ENCODE data around the gene MPND.

DNA sequence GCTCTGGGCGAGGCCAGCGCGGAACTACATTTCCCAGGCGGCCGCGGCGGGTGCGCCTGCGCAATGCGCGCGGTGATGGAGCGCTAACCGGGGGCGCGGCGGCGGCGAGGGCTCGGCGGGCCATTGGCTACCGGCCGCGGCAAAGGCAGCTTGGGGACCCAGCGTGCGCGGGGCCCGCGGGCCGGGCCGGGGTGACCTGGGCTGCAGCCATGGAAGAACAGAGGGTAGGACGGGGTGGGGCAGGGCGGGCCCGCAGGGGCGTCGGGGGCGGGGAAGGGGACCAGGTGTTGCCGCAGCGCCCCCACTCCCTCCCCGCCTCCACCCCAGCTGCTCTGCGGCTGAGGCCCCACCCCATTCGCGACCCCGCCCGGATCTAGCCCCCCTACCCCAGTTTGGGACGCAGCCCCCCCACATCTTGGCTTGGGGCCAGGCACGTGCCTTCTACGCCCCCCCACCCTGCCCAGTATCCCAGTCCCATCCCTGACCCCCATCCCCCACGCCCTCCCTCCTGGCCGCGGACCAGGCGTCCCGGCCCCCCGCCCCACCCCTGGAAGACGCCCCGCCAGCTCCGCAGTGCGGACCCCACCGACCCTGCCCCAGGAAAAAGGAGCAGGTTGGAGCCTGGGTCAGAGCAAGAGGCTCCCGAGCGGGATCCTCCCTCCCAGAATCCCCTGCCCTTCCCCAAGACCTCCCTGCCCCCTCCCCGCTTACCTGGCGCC, 38.7 kb upstream of the MPND start, which contains the start of gene FSD1:
- TF ChIP-seq ZNF274 (IDR thresholded peaks at IDR 0.05; ENCODE audit: low read depth, low read length) = no peak
- no peak for TF ChIP-seq YY1 (IDR thresholded peaks at IDR 0.05; ENCODE audit: insufficient read depth, insufficient read length)
- TF ChIP-seq SUZ12 (IDR thresholded peaks at IDR 0.05; ENCODE audit: extremely low read depth, insufficient read depth, insufficient read length) = no peak

Measured in NT2/D1 (cell line).